ENCODE data around the gene RRBP1.
"Not testable (repeated sequence)": the region's sequence is repeated elsewhere in the genome, so short reads cannot be mapped to it uniquely, and the experiment has no call there.

Gene RRBP1

GRCh38 chr20:17659801-17660200 is 22.2 kb downstream of the RRBP1 start:
- DNase-seq, result no peak

GRCh38 chr20:17659344-17659743 is 22.7 kb downstream of the RRBP1 start:
- not testable (repeated sequence) for DNase-seq

GRCh38 chr20:17658648-17658993 is 23.4 kb downstream of the RRBP1 start:
- no peak for DNase-seq

- no peak for DNase-seq
Observed at GRCh38 chr20:17657898-17658647, 24.0 kb downstream of the RRBP1 start.

- no peak for DNase-seq
Observed at GRCh38 chr20:17657079-17657825, 24.8 kb downstream of the RRBP1 start.

- DNase-seq, result no peak
Observed at GRCh38 chr20:17655865-17656479, 26.1 kb downstream of the RRBP1 start.

GRCh38 chr20:17655286-17655651 is 26.8 kb downstream of the RRBP1 start:
- no peak for DNase-seq

- DNase-seq, result peak; percentile 40
Observed at GRCh38 chr20:17654649-17655285, 27.3 kb downstream of the RRBP1 start.

- DNase-seq, result no peak
Observed at GRCh38 chr20:17653835-17654648, 28.0 kb downstream of the RRBP1 start.

GRCh38 chr20:17652411-17652810 is 29.6 kb downstream of the RRBP1 start:
- DNase-seq, result no peak

GRCh38 chr20:17651760-17652388 is 30.2 kb downstream of the RRBP1 start:
- no peak for DNase-seq

GRCh38 chr20:17651129-17651759 is 30.8 kb downstream of the RRBP1 start:
- DNase-seq, result no peak

- no peak for DNase-seq
Observed at GRCh38 chr20:17650301-17651128, 31.5 kb downstream of the RRBP1 start.

GRCh38 chr20:17648791-17649730 is 33.0 kb downstream of the RRBP1 start:
- peak; percentile 50 for DNase-seq

- no peak for DNase-seq
Observed at GRCh38 chr20:17648315-17648646, 33.8 kb downstream of the RRBP1 start.

GRCh38 chr20:17647391-17648314 is 34.4 kb downstream of the RRBP1 start:
- DNase-seq, result no peak

- no peak for DNase-seq
Observed at GRCh38 chr20:17646961-17647301, 35.1 kb downstream of the RRBP1 start.

- DNase-seq, result no peak
Observed at GRCh38 chr20:17646209-17646960, 35.7 kb downstream of the RRBP1 start.
